GM23248 (cell line): ENCODE results near the gene ADNP. TPM values are rescaled to one million over a fixed set of nuclear protein-coding genes. Genes with fewer than 3 reads are reported as not detected.

Source experiments
- DNase-seq: peaks from one replicate; pipeline ENCODE4 v3.0.0-alpha.2; 2015
- H2AFZ ChIP-seq: fragments of 200-600 bp; sonication (generic); 2 replicates; pipeline ENCODE4 v1.6.1; 2016; ENCODE audit warnings: antibody characterized with exemption
- H3F3A ChIP-seq: fragments of 200-600 bp; sonication (generic); 2 replicates; pipeline ENCODE4 v1.6.1; 2016; ENCODE audit warnings: mild to moderate bottlenecking, antibody characterized with exemption, mixed run types; ENCODE audit not compliant: insufficient read depth
- H3K27ac ChIP-seq: fragments of 200-600 bp; sonication (generic); 2 replicates; pipeline ENCODE4 v1.5.1; 2016; ENCODE audit warnings: mild to moderate bottlenecking
- H3K27me3 ChIP-seq: fragments of 200-600 bp; sonication (generic); replicated peaks from 2 replicates; pipeline ENCODE4 v1.6.1; 2016; ENCODE audit warnings: mild to moderate bottlenecking; ENCODE audit not compliant: insufficient read depth
- H3K36me3 ChIP-seq: fragments of 200-600 bp; sonication (generic); 2 replicates; pipeline ENCODE4 v1.6.1; 2016; ENCODE audit warnings: low read depth, mild to moderate bottlenecking
- H3K4me1 ChIP-seq: fragments of 200-600 bp; sonication (generic); 2 replicates; pipeline ENCODE4 v1.6.1; 2016; ENCODE audit warnings: mild to moderate bottlenecking; ENCODE audit not compliant: insufficient read depth
- H3K4me2 ChIP-seq: fragments of 200-600 bp; sonication (generic); one replicate; pipeline ENCODE4 v1.6.1; 2016; ENCODE audit warnings: mild to moderate bottlenecking; ENCODE audit not compliant: unreplicated experiment
- H3K4me3 ChIP-seq: fragments of 200-600 bp; sonication (generic); 2 replicates; pipeline ENCODE4 v1.5.1; 2016; ENCODE audit warnings: mild to moderate bottlenecking
- H3K79me2 ChIP-seq: fragments of 200-600 bp; sonication (generic); 2 replicates; pipeline ENCODE4 v1.6.1; 2016; ENCODE audit warnings: mild to moderate bottlenecking; ENCODE audit not compliant: insufficient read depth
- H3K9ac ChIP-seq: fragments of 200-600 bp; sonication (generic); 2 replicates; pipeline ENCODE4 v1.6.1; 2016; ENCODE audit warnings: mild to moderate bottlenecking
- H3K9me2 ChIP-seq: fragments of 200-600 bp; sonication (generic); 2 replicates; pipeline ENCODE4 v1.6.1; 2016; ENCODE audit warnings: mixed run types, mild to moderate bottlenecking, moderate library complexity; ENCODE audit not compliant: insufficient read depth
- H3K9me3 ChIP-seq: fragments of 200-600 bp; sonication (generic); one replicate; pipeline ENCODE4 v1.6.1; 2017; ENCODE audit warnings: low read depth
- H4K20me1 ChIP-seq: fragments of 200-600 bp; sonication (generic); 2 replicates; pipeline ENCODE4 v1.6.0; 2016; ENCODE audit not compliant: insufficient read depth
- EZH2 ChIP-seq: fragments of 200-600 bp; sonication (generic); IDR thresholded peaks from 2 replicates; pipeline ENCODE4 v1.6.1; 2018; ENCODE audit warnings: antibody characterized with exemption, mild to moderate bottlenecking; ENCODE audit not compliant: insufficient read depth, poor library complexity, severe bottlenecking
- EZH2phosphoT487 ChIP-seq: fragments of 200-600 bp; sonication (generic); IDR thresholded peaks from 2 replicates; pipeline ENCODE4 v1.6.1; 2018; ENCODE audit warnings: antibody characterized with exemption, moderate library complexity, mild to moderate bottlenecking, low read depth; ENCODE audit not compliant: insufficient read depth
- WGBS, 2 experiments: methylation state at CpG; one replicate each; pipeline ENCODE4 v1.1.6; 2015 to 2017; ENCODE audit warnings: low lambda C conversion rate in 2 of 2, low coverage in 1 of 2; ENCODE audit errors: missing lambda C conversion rate in 2 of 2; 5-methylcytosine and 5-hydroxymethylcytosine counted together
- in situ Hi-C: fragments of 300-500 bp; cut with MboI; formaldehyde crosslinking; loops from 2 replicates; pipeline ENCODE4 v1.15.0; 2020
- polyA plus RNA-seq: library from polyadenylated mRNA; unstranded; fragments of >200 nt; fragmentation: Nextera tagmentation; extraction: Ambion mirVana; gene quantifications from 2 replicates; pipeline ENCODE4 v1.2.1, GENCODE V29; 2016
- total RNA-seq: library from RNA; depleted of rRNA; stranded (reverse); fragments of >200 nt; shearing (Covaris generic); gene quantifications from 2 replicates; pipeline ENCODE4 v1.2.3, GENCODE V29; 2014

Gene ADNP
- total and polyA plus RNA-seq, 2 experiments from 2014 or later: 14.9 to 34.2 TPM

DNA sequence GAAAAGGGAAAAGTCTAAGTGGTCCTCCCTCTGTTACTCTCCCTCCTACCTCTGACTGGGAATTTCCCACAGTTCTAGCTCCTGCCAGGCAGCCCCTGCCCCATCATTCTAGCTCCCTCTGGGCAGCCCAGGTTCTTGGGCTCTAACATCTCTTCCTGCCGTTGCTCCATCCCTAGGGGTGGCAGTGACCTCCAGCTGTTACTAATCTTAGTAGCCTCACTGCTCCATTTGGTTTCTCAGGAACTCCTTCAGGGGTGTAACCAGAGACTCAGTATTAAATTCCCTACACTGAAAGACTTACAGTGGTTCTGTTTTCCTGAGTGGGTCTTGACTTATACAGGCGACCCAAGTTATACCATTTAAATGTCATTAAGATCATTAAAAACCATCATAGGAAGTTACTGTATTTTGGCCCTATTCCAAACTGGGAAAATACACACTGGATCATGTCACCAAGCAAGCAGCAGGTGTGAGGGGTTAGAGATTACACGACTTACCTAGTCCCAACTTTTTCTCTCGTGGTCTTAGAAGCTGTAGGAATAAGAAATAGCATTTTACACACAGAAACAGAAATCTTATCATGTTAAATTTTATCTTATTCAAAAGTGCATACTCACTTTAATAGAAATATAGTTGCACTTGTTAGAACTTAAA is 17.0 kb upstream of the ADNP start:
- in situ Hi-C loops: no loop called here
- H3K79me2 ChIP-seq: peaks cover 93% of the 10 kb centered on the region

DNA sequence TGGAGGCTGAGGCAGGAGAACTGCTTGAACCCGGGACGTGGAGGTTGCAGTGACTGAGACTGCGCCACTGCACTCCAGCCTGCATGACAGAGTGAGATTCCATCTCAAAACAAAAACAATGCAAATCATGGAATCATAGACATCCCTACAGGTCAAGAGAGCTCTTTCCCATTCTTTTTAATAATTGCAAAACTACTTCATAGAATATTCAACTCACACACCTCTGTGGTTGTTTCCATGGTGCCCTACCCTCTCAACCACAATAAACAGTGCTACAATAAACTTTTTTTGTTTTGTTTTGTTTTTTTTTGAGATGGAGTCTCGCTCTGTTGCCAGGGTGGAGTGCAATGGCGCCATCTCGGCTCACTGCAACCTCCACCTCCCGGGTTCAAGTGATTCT is 11.8 kb upstream of the ADNP start:
- Histone ChIP-seq H3K4me3 (no peak overlapping the region), H3K4me1 (no peaks in the 10 kb centered on the region), H3K9me2 (no peaks in the 10 kb centered on the region), H3K9ac (no peak overlapping the region), H3K27ac (no peak overlapping the region), H3K27me3 (no peaks in the 10 kb centered on the region), H3K4me2 (no peak overlapping the region), H4K20me1 (no peaks in the 10 kb centered on the region), H3K36me3 (peaks cover 70% of the 10 kb centered on the region), H3F3A (peaks cover 36% of the 10 kb centered on the region), H3K79me2 (peaks cover 74% of the 10 kb centered on the region), H2AFZ (no peak overlapping the region), H3K9me3 (no peaks in the 10 kb centered on the region)
- WGBS, 2 experiments: 86 to 96% methylated on average over 6 to 7 of the region's 7 CpGs
- in situ Hi-C loops: no loop called here
- DNase-seq: no peak
- TF ChIP-seq EZH2phosphoT487 (no peak), EZH2 (no peak)

More for the DNA sequence above, 17.0 kb upstream of the ADNP start:
- Histone ChIP-seq H3K9me3 (no peaks in the 10 kb centered on the region), H2AFZ (no peak overlapping the region), H3K4me1 (no peaks in the 10 kb centered on the region), H3K27me3 (no peaks in the 10 kb centered on the region), H3K9me2 (no peaks in the 10 kb centered on the region), H3K36me3 (peaks cover 86% of the 10 kb centered on the region), H3F3A (peaks cover 25% of the 10 kb centered on the region), H3K4me2 (no peak overlapping the region), H4K20me1 (no peaks in the 10 kb centered on the region; the same call in 1 of the 2 replicates), H3K9ac (no peak overlapping the region), H3K27ac (no peak overlapping the region), H3K4me3 (no peak overlapping the region)
- DNase-seq: no peak
- TF ChIP-seq EZH2phosphoT487 (no peak), EZH2 (no peak)
- WGBS, 2 experiments: 76 to 77% methylated on average over 4 of the region's 4 CpGs

DNA sequence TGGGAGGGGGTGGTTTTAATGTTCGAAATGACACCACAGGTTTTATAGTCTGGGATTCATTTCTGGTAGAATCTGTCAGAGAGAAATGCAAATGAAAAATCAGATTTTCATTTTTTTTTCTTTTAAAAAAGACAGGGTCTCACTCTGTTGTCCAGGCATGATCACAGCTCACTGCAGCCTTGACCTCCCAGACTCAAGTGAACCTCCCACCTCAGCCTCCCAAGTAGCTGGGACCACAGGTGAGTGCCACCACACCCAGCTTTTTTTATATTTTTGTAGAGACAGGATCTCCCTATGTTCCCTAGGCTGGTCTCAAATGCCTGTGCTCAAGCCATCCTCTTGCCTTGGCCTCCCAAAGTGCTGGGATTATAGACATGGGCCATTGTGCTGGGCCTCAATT is 2.4 kb upstream of the ADNP start:
- TF ChIP-seq EZH2: no peak
- TF ChIP-seq EZH2phosphoT487: no peak
- Histone ChIP-seq H3K79me2 (peaks cover 37% of the 10 kb centered on the region), H3K27ac (peak overlapping the region; percentile 29), H2AFZ (no peak overlapping the region), H3K9me3 (no peaks in the 10 kb centered on the region), H3F3A (peaks cover 54% of the 10 kb centered on the region), H3K4me3 (no peak overlapping the region), H3K4me1 (peaks cover 23% of the 10 kb centered on the region), H3K9me2 (no peaks in the 10 kb centered on the region), H3K9ac (no peak overlapping the region), H3K36me3 (peaks cover 33% of the 10 kb centered on the region), H4K20me1 (peaks cover 5% of the 10 kb centered on the region; the same call in 1 of the 2 replicates), H3K4me2 (no peak overlapping the region), H3K27me3 (no peaks in the 10 kb centered on the region)
- WGBS, 2 experiments: 44 to 50% methylated on average over 1 of the region's 1 CpG
- in situ Hi-C loops: loop anchor here (10.0 kb wide), 1 partner anchor 139 kb away; the partner anchor contains the start of gene BCAS4
- DNase-seq: no peak

DNA sequence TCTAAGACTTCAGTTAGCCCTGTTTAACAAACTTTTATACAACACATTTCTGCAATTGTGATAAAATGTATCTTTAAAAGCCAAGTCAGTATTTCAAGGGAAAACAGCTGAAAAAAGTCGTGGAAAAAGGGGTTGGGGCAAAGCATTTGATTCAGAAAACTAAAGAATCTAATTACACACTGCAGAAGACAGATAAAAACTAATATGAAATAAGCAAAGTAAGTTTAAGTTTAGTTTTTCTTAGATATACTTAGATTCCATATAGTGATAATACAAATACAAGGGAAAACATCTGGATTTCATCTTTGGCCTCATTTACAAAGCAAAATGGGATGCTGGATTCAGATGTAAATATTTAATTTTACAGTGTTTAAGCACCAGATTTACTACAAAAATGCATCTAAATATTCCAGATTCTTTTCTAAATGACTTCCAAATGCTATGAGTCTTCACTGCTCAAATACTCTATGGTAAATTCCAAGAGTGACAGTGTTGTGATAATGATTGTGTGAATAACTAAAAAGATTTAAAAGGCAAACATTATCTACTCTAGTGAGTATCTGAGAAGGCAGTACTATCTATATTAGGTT is 1.5 kb upstream of the ADNP start:
- no peak for TF ChIP-seq EZH2
- no peak for TF ChIP-seq EZH2phosphoT487
- in situ Hi-C loops: loop anchor here (10.0 kb wide), 1 partner anchor 138 kb away; the partner anchor contains the start of gene BCAS4
- Histone ChIP-seq H4K20me1 (peaks cover 7% of the 10 kb centered on the region; the same call in 1 of the 2 replicates), H3K9ac (no peak overlapping the region), H3K27ac (peak overlapping the region; percentile 29), H3K27me3 (no peaks in the 10 kb centered on the region), H3K9me3 (no peaks in the 10 kb centered on the region), H3K4me1 (peaks cover 31% of the 10 kb centered on the region), H3K79me2 (peaks cover 43% of the 10 kb centered on the region), H3K9me2 (no peaks in the 10 kb centered on the region), H3K4me2 (no peak overlapping the region), H3F3A (peaks cover 54% of the 10 kb centered on the region), H3K4me3 (no peak overlapping the region), H2AFZ (no peak overlapping the region), H3K36me3 (peaks cover 41% of the 10 kb centered on the region)
- DNase-seq: no peak
- 3 to 4% methylated on average over 1 of the region's 1 CpG for WGBS, 2 experiments
